Fibroblast of skin of back (primary cell): ENCODE measurements around the gene PLEKHM1. TPM values are rescaled to one million over a fixed set of nuclear protein-coding genes. Genes with fewer than 3 reads are reported as not detected.
A peak's percentile ranks its signal among the peaks of the same experiment; 100 is the strongest.
"Not testable (repeated sequence)": the region's sequence is repeated elsewhere in the genome, so short reads cannot be mapped to it uniquely, and the experiment has no call there.

ENCODE experiments used
- DNase-seq: peaks from one replicate; pipeline ENCODE4 v3.0.0-alpha.2; 2013
- polyA plus RNA-seq, 2 experiments: library from polyadenylated mRNA; unstranded; fragments of 120-200 nt; gene quantifications; one replicate each; pipeline ENCODE4 v1.2.1, GENCODE V29; 2013; ENCODE audit not compliant: insufficient read length in 2 of 2

The PLEKHM1 gene
- polyA plus RNA-seq (2013, experiment 1 of 2; ENCODE audit: insufficient read length) = 16.2 TPM
- polyA plus RNA-seq (2013, experiment 2 of 2; ENCODE audit: insufficient read length) = 12.6 TPM

- DNase-seq = peak; percentile 77
Measured at GRCh38 chr17:45490615-45491433, at the start of gene PLEKHM1. PLEKHM1 (minus strand) TSS chr17:45490721; CDS start chr17:45482484, 8,237 bp downstream.

DNA sequence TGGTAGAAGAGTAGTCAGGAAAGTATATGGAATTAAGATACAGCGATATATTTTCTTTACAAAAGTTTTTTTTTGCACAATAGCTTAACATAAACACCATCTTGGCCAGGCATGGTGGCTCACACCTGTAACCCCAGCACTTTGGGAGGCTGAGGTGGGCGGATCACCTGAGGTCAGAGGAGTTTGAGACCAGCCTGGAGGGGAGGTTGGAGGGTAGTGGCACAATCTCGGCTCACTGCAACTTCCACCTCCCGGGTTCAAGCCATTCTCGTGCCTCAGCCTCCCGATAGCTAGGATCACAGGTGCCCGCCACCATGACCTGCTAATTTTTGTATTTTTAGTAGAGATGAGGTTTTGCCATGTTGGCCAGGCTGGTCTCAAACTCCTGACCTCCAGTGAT is 47.6 kb upstream of the PLEKHM1 start:
- not testable (repeated sequence) for DNase-seq

DNA sequence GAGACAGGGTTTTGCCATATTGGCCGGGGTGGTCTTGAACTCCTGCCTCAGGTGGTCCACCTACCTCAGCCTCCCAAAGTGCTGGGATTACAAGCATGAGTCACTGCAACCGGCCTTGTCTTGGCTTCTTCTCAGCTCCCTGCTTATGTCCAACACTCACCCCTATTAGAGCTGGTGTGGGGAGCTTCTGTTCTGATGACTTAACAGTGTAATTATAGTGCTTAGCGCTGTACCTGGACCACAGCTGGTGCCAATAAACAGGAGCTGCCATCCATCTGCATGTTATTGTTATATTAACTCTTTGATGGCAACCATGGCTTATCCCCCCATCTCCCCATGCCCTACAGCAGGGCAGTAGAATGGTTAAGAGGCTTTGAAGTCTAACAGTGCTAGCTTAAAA is 15.6 kb upstream of the PLEKHM1 start:
- not testable (repeated sequence) for DNase-seq

DNA sequence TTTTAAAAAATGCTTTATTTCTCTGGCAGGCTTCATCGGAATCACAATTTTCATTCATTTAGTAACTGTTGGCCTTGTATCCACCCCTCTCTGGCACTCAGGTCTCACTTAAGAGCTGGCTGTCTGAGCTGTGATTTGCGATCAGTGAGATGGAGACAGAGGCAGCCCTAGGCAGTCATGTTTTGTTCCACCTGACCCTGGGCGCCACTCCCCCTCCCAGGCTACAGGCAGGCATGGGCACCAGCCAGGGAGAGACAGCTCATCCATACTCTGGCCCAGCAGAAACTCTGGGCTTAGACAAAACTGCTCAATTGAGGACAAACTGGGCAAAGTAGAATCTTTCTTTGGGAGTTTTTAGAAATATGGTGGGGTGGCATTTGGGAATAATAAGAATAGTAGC is 14.7 kb upstream of the PLEKHM1 start:
- DNase-seq = not testable (repeated sequence)

DNA sequence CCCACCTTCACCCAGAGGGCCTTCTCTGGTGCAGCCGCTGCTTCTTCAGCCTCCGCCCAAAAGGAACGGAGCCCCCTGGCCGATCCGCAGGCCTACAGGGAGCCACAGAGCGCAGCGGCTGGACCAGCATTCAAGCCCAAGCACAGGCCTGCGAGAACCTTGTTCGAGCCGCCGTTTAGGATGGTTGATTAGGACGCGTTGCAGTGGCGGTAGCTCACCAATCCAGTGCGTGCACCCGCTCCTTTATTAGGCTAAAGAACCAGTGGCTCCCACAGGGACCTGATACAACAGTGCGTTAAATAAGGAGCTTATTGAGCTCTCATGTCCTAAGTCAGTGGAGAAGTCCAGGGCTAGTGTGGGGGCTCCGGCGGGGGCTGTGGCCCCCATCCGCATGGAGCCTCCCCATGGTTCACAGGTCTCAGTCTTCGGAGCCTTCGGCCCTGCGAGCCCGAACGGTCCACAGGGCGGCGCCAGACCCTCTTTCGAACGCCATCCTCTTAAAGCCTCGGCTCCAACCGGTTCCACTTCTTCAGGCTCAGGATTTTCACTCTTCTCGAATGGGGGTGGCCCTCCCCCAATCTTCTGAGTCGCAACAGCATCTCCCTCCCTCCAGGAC is 10.7 kb upstream of the PLEKHM1 start:
- not testable (repeated sequence) for DNase-seq

GRCh38 chr17:45500478-45500877 is 10.0 kb upstream of the PLEKHM1 start:
- not testable (repeated sequence) for DNase-seq

- DNase-seq = not testable (repeated sequence)
Measured at GRCh38 chr17:45499208-45499607, 8.7 kb upstream of the PLEKHM1 start.

DNA sequence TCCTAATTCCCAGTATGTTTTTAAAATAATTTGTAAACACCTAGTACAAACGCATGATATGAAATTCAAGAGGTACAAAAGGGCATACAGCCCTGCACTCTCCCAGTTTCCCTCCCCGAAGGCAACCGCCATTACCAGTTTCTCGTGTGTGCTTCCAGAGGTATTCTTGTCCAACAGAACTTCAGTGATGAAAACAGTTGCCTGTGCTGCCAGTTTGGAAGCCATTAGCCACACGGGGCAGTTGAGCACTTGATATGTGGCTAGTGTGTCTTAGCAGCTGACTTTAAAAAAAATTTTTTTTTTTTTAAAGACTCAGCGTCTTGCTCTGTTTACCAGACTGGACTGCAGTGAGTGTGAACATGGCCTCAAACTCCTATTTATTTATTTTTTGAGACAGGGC is 7.9 kb upstream of the PLEKHM1 start:
- DNase-seq = not testable (repeated sequence)

GRCh38 chr17:45497449-45497848 is 6.9 kb upstream of the PLEKHM1 start:
- not testable (repeated sequence) for DNase-seq

DNA sequence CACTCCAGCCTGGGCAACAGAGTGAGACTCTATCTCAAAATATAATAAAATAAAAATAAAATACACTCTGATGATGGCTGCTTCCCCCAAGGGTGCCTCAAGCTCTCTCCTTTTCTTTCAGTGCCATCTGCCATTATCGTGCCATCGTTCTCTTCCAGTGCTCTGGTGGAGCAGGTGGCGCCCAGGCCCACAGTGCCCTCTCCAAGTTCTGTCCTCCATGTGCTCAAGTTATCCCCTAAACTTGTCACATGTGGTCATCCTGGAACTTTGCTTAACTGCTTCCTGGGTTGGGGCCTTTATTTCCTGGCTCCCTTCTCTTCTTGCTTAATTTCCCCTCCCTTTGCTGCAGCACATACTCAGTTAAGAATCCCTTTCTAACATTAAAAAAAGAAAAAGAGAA is 6.0 kb upstream of the PLEKHM1 start:
- DNase-seq = not testable (repeated sequence)

GRCh38 chr17:45494556-45494955 is 4.0 kb upstream of the PLEKHM1 start:
- DNase-seq = not testable (repeated sequence)

DNA sequence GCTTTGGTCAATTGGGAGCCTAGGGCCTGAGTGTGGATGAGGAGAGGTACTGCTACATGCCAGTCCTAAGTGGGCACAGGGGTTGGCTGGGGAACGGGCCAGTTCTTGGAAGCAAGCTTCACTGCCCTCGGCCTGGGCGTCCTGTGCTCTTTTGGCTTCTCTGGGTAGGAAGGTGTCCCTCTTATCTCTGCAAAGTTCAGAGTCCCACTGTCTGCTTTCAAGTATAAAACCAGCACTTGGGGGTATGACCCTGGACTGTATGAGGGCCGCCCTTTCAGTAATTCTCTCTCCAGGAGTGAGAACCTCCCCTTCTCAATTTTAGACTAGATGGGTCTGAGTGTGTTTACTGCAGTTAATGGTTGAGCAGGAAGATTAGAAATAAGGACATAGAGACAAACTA is 1.6 kb upstream of the PLEKHM1 start:
- not testable (repeated sequence) for DNase-seq

DNA sequence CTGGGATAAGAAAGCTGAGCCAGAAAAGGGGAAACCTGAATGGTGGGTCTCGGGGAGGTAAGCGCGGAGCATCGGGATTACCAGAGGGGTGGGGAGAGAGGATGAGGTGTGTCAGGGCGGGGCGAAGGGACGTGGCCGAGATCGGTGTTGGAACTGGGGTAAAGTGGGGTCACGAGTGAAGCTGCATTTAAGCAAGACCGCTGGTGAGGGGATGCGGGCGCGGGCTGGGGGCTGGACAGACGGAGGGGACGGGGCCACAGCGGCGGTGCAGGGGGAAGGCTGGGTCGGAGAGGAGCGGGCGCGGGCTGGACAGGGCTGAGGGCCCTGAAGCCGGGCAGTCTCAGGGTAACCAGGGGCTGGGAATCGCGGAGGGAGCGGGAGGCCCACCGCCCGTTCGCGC is 323 bp downstream of the PLEKHM1 start:
- peak; percentile 0 for DNase-seq

DNA sequence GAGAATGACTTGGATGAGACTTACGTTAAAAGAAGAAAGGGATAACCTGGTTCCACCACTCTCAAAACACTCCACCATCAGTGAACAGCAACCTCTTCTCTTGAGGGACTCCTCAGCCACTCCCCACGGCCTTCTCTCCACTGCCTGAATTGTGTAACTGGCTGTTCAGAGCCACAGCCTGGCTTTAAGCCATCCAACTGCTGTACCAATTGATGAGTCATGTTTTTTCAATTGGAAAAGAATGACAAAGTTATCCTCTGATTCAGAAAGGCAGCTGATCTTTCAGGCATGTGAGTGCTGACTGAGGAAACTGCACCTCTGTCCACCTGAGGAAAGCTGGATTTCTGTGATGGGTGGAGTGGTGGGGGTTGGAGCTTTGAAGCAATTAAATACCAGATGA is 2.8 kb downstream of the PLEKHM1 start:
- peak; percentile 88 for DNase-seq

GRCh38 chr17:45483591-45484216 is 6.8 kb downstream of the PLEKHM1 start:
- not testable (repeated sequence) for DNase-seq

DNA sequence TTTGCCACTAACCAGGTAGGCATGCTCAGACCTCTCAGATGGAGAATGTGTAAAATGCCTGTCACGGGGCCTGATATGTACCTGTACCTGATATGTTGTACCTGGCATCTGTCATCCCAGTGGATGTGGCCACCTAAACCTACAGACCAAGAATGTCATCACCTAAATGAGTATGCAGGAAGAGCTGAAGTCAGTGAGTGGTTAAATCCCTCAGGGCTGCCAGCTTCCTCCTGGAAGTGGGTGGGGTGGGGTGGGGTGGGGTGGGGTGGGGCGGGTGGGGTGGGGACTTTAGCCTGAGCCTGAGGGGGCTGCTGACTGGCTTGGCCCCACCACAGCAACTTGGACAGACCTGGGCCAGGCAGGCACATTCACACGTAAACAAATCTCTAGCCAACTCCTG is 7.3 kb downstream of the PLEKHM1 start:
- not testable (repeated sequence) for DNase-seq

GRCh38 chr17:45482317-45482716 is 8.2 kb downstream of the PLEKHM1 start:
- DNase-seq = not testable (repeated sequence)

- not testable (repeated sequence) for DNase-seq
Measured at GRCh38 chr17:45475436-45475835, 15.1 kb downstream of the PLEKHM1 start.

DNA sequence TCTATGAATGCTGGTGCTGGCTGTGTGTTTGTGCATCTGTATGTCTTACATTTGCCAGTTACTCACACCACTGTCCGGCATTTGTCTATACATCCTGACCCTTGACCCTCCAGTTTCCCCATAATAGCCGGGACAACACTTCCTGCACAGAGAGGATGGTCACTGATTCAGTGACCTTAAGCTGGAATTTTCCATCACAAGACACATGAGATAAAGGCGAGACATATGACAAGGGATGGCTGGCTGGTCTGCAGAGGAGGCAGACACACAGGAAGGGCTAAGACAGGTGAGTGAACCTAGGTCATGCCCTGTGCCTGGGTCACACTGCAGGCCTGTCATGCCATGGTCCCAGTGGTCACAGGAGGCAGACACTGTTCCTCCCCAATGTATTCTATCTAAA is 18.3 kb downstream of the PLEKHM1 start:
- DNase-seq = not testable (repeated sequence)

DNA sequence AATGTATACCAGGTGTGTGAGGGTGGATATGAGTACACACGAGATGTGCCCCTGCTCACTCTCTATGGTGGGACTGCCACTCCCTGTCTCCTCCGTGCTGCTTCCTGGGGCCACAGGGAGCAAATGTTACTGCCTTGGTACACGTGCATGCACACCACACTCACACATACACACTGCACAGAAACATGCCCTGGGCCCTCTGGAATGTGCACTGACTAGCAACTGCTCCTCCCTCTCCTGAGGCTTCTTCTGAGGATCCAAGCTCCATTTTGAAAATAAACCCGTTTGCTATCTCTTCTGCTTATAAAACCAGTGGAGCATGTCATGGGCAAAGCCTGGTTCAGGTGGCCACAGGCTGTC is 21.3 kb downstream of the PLEKHM1 start:
- not testable (repeated sequence) for DNase-seq

DNA sequence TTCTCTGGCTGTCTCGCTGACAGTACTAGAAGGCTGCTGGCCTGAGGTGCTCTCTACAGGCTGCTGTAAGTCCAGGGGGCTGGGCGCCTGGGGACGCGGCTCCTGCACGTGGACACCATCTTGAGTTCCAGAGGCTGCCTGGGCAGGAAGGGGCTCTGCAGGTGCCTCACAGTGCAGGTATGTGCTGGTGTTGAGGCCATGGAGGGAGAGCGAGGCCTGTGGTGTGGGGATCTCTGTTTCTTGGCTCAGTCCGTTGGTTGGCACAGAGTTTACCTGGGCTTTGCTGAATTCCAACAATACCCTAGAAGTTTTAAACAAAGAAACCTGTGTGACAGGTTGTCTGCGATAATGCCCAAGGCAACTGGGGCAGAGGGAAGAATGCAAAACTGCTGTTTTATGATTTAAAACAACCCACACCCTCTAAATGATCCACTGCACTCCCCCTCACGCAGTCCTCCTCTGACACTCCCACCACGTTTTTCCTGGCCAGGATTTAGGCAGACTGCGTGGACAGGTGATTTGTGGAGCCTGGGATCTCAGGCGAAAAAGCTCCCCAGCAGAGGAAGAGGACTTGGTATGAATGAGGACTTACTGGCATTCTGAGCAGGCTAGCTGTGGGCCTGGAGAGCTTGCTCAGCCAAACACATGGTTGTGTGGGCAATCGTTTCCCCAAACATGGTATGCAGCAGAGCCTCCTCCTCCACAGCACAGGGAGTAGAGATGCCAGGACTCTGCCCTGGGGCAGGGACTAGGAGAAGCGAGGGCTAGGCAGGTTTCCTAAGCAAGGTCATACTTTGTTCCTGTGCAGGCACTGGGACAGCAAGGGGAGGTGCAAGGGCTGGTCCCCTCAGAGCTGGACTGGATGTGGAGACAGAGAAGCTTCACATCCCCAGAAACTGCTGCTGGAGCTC is 22.0 kb downstream of the PLEKHM1 start:
- not testable (repeated sequence) for DNase-seq
